Vagina (tissue), 2 donors: ENCODE results near the gene IL19. TPM values are rescaled to one million over a fixed set of nuclear protein-coding genes. Genes with fewer than 3 reads are reported as not detected.

Experiments used
- DNase-seq, 2 donors: peaks; one replicate each; pipeline ENCODE4 v3.0.0-alpha.2; 2017; ENCODE audit errors: extremely low spot score in 2 of 2
- H3K27ac ChIP-seq: fragments of 200-600 bp; sonication (generic); one replicate; pipeline ENCODE4 v1.5.1; 2019
- H3K27me3 ChIP-seq: fragments of 200-600 bp; sonication (generic); one replicate; pipeline ENCODE4 v1.5.1; 2019
- H3K36me3 ChIP-seq, 2 donors: fragments of 200-600 bp; sonication (generic); one replicate each; pipeline ENCODE4 v1.5.1; 2017 to 2019
- H3K4me1 ChIP-seq: fragments of 200-600 bp; sonication (generic); one replicate; pipeline ENCODE4 v1.5.1; 2019
- H3K4me3 ChIP-seq, 2 donors: fragments of 200-600 bp; sonication (generic); 1 replicate in 1 of 2; 2 replicates in 1 of 2; pipeline ENCODE4 v1.5.1; 2016 to 2019
- H3K9me3 ChIP-seq: fragments of 200-600 bp; sonication (generic); one replicate; pipeline ENCODE4 v1.5.1; 2019
- CTCF ChIP-seq, 3 experiments: fragments of 450-650 bp in 2 of 3; fragments of 200-600 bp in 1 of 3; sonication (generic) in 1 of 3; IDR thresholded peaks; one replicate each; pipeline ENCODE4 v1.5.1; 2017 to 2019; ENCODE audit warnings: antibody characterized with exemption in 3 of 3, mild to moderate bottlenecking in 2 of 3, moderate library complexity in 2 of 3
- POLR2A ChIP-seq, 2 donors: fragments of 450-650 bp; IDR thresholded peaks; one replicate each; pipeline ENCODE4 v1.6.1; 2017; ENCODE audit warnings: antibody characterized with exemption in 2 of 2, mild to moderate bottlenecking in 2 of 2, moderate library complexity in 2 of 2
- POLR2AphosphoS5 ChIP-seq, 2 donors: sonication (generic); formaldehyde crosslinking; IDR thresholded peaks; one replicate each; pipeline ENCODE4 v1.9.0; 2017; ENCODE audit warnings: antibody characterized with exemption in 2 of 2, mild to moderate bottlenecking in 2 of 2, low read depth in 1 of 2; ENCODE audit not compliant: insufficient read depth in 1 of 2
- intact Hi-C: fragments of 100-400 bp; cut with DNase I; formaldehyde crosslinking; loops from one replicate; pipeline ENCODE4 v1.15.1; 2023
- total RNA-seq: library from RNA; depleted of rRNA; stranded (reverse); fragments of >200 nt; gene quantifications from one replicate; pipeline ENCODE4 v1.2.3, GENCODE V29; 2016

Gene IL19
- total RNA-seq, 1 donor from 2014 or later, result not detected

- H3K36me3 ChIP-seq, result no peaks in the 10 kb centered on the region
- DNase-seq, result no peak
- intact Hi-C loops, result no loop called here
- H3K27me3 ChIP-seq, result no peaks in the 10 kb centered on the region
- H3K9me3 ChIP-seq, result no peaks in the 10 kb centered on the region
- H3K4me3 ChIP-seq, result no peak overlapping the region
- no peak overlapping the region for H3K27ac ChIP-seq
- no peak for TF ChIP-seq POLR2AphosphoS5 (IDR thresholded peaks at IDR 0.05; ENCODE audit: insufficient read depth in 1 of 2, low read depth in 1 of 2)
- TF ChIP-seq POLR2A (IDR thresholded peaks at IDR 0.05), result no peak
- TF ChIP-seq CTCF (IDR thresholded peaks at IDR 0.05), result no peak
- H3K4me1 ChIP-seq, result no peaks in the 10 kb centered on the region
These were observed 22.1 kb upstream of the IL19 start for GRCh38 chr1:206748348-206749030.

GRCh38 chr1:206751891-206752290 is 18.7 kb upstream of the IL19 start:
- no peaks in the 10 kb centered on the region for H3K27me3 ChIP-seq
- no peaks in the 10 kb centered on the region for H3K9me3 ChIP-seq
- intact Hi-C loops, result no loop called here
- no peak overlapping the region for H3K27ac ChIP-seq
- H3K4me3 ChIP-seq, result no peak overlapping the region
- DNase-seq, result no peak
- no peaks in the 10 kb centered on the region for H3K36me3 ChIP-seq
- no peaks in the 10 kb centered on the region for H3K4me1 ChIP-seq
- no peak for TF ChIP-seq POLR2AphosphoS5 (IDR thresholded peaks at IDR 0.05; ENCODE audit: insufficient read depth in 1 of 2, low read depth in 1 of 2)
- no peak for TF ChIP-seq CTCF (IDR thresholded peaks at IDR 0.05)
- no peak for TF ChIP-seq POLR2A (IDR thresholded peaks at IDR 0.05)

GRCh38 chr1:206752481-206752880 is 18.1 kb upstream of the IL19 start:
- Histone ChIP-seq H3K27me3 (no peaks in the 10 kb centered on the region), H3K4me3 (no peak overlapping the region), H3K9me3 (no peaks in the 10 kb centered on the region), H3K36me3 (no peaks in the 10 kb centered on the region), H3K4me1 (no peaks in the 10 kb centered on the region), H3K27ac (no peak overlapping the region)
- TF ChIP-seq POLR2AphosphoS5 (IDR thresholded peaks at IDR 0.05; ENCODE audit: insufficient read depth in 1 of 2, low read depth in 1 of 2), result no peak
- DNase-seq, result no peak
- intact Hi-C loops, result no loop called here

GRCh38 chr1:206753141-206753540 is 17.4 kb upstream of the IL19 start:
- Histone ChIP-seq H3K27me3 (no peaks in the 10 kb centered on the region), H3K9me3 (no peaks in the 10 kb centered on the region), H3K36me3 (no peaks in the 10 kb centered on the region), H3K4me3 (no peak overlapping the region), H3K4me1 (no peaks in the 10 kb centered on the region), H3K27ac (no peak overlapping the region)
- intact Hi-C loops, result no loop called here
- TF ChIP-seq CTCF (IDR thresholded peaks at IDR 0.05) (no peak), POLR2A (IDR thresholded peaks at IDR 0.05) (no peak), POLR2AphosphoS5 (IDR thresholded peaks at IDR 0.05; ENCODE audit: insufficient read depth in 1 of 2, low read depth in 1 of 2) (no peak)
- no peak for DNase-seq

- intact Hi-C loops, result no loop called here
- Histone ChIP-seq H3K9me3 (no peaks in the 10 kb centered on the region), H3K27ac (no peak overlapping the region), H3K27me3 (no peaks in the 10 kb centered on the region), H3K4me3 (no peak overlapping the region), H3K4me1 (no peaks in the 10 kb centered on the region), H3K36me3 (no peaks in the 10 kb centered on the region)
- DNase-seq, result no peak
- TF ChIP-seq POLR2AphosphoS5 (IDR thresholded peaks at IDR 0.05; ENCODE audit: insufficient read depth in 1 of 2, low read depth in 1 of 2) (no peak), CTCF (IDR thresholded peaks at IDR 0.05) (no peak), POLR2A (IDR thresholded peaks at IDR 0.05) (no peak)
These were observed 16.6 kb upstream of the IL19 start for GRCh38 chr1:206754011-206754410.
